IMR-90 (cell line): ENCODE data around the gene TPST1. TPM values are rescaled to one million over a fixed set of nuclear protein-coding genes. Genes with fewer than 3 reads are reported as not detected.

Experiments
- ATAC-seq: fragments of 200-7000 bp; cut with Tn5 transposase; 2 replicates; pipeline ENCODE4 v1.9.1; 2020; ENCODE audit warnings: low read depth, mild to moderate bottlenecking, moderate library complexity
- BruUV-seq: library from RNA; stranded (reverse); fragments of 400-500 nt; replicated peaks from 2 replicates; lab custom pipeline; 2021; lab: Mats Ljungman, UMichigan
- CTCF ChIA-PET: fragments of 300-600 bp; formaldehyde crosslinking; extraction: SDS; loops from one replicate; lab custom pipeline; 2021; ENCODE audit warnings: antibody characterized with exemption; lab: Yijun Ruan, JAX
- POLR2A ChIA-PET: fragments of 300-600 bp; sonication (Branson Sonifier 250); formaldehyde crosslinking; loops from one replicate; lab custom pipeline; 2022; ENCODE audit warnings: antibody characterized with exemption; ENCODE audit not compliant: unreplicated experiment; lab: Charles Lee
- DNase-seq: peaks from one replicate; pipeline ENCODE4 v3.0.0; 2013
- H2AFZ ChIP-seq: replicated peaks from 2 replicates; pipeline ENCODE3; 2013; ENCODE audit warnings: low read length, mild to moderate bottlenecking; ENCODE audit not compliant: poor library complexity
- H2AK5ac ChIP-seq: 2 replicates; pipeline ENCODE4 v1.6.1; 2013; ENCODE audit warnings: low read depth, low read length, inconsistent platforms
- H2AK9ac ChIP-seq: replicated peaks from 2 replicates; pipeline ENCODE3; 2013; ENCODE audit warnings: mild to moderate bottlenecking, low read depth, low read length, moderate library complexity; ENCODE audit not compliant: poor library complexity
- H2BK120ac ChIP-seq: 2 replicates; pipeline ENCODE4 v1.6.1; 2013; ENCODE audit warnings: low read depth, low read length, inconsistent platforms
- H2BK15ac ChIP-seq: 3 replicates; pipeline ENCODE4 v1.6.1; 2013; ENCODE audit warnings: low read depth, low read length, inconsistent platforms
- H2BK20ac ChIP-seq: 2 replicates; pipeline ENCODE4 v1.6.1; 2013; ENCODE audit warnings: low read depth, mild to moderate bottlenecking, inconsistent platforms, low read length, moderate library complexity
- H2BK5ac ChIP-seq: 2 replicates; pipeline ENCODE4 v1.6.1; 2013; ENCODE audit warnings: mild to moderate bottlenecking, low read depth, low read length, inconsistent platforms; ENCODE audit not compliant: poor library complexity, severe bottlenecking
- H3K14ac ChIP-seq: replicated peaks from 2 replicates; pipeline ENCODE4 v1.6.1; 2013; ENCODE audit warnings: low read depth, low read length, inconsistent platforms
- H3K18ac ChIP-seq: 2 replicates; pipeline ENCODE4 v1.6.1; 2013; ENCODE audit warnings: low read depth, low read length, control low read depth
- H3K23ac ChIP-seq: 2 replicates; pipeline ENCODE4 v1.6.1; 2013; ENCODE audit warnings: low read depth, low read length, inconsistent platforms
- H3K27ac ChIP-seq: 2 replicates; pipeline ENCODE4 v1.5.1; 2013; ENCODE audit warnings: mild to moderate bottlenecking, control low read depth, low read length; ENCODE audit not compliant: insufficient read depth
- H3K27me3 ChIP-seq: 2 replicates; pipeline ENCODE4 v1.6.1; 2013; ENCODE audit warnings: low read length; ENCODE audit not compliant: control insufficient read depth, insufficient read depth
- H3K36me3 ChIP-seq: 2 replicates; pipeline ENCODE4 v1.6.1; 2013; ENCODE audit warnings: low read length, mixed read lengths; ENCODE audit not compliant: control insufficient read depth, insufficient read depth
- H3K4ac ChIP-seq: 2 replicates; pipeline ENCODE4 v1.6.1; 2013; ENCODE audit warnings: low read depth, low read length, inconsistent platforms
- H3K4me1 ChIP-seq: 2 replicates; pipeline ENCODE4 v1.6.1; 2013; ENCODE audit warnings: low read length, mixed read lengths; ENCODE audit not compliant: control insufficient read depth, insufficient read depth
- H3K4me2 ChIP-seq: 2 replicates; pipeline ENCODE4 v1.6.1; 2013; ENCODE audit warnings: low read depth, mild to moderate bottlenecking, control low read depth, low read length, moderate library complexity
- H3K4me3 ChIP-seq: 2 replicates; pipeline ENCODE4 v1.5.1; 2013; ENCODE audit warnings: low read depth, mild to moderate bottlenecking, control low read depth, low read length, moderate library complexity; ENCODE audit not compliant: insufficient read depth
- H3K56ac ChIP-seq: 2 replicates; pipeline ENCODE4 v1.6.1; 2013; ENCODE audit warnings: low read length, inconsistent platforms; ENCODE audit not compliant: insufficient read depth; ENCODE audit errors: extremely low read depth
- H3K79me1 ChIP-seq, 2 experiments: 2 replicates each; pipeline ENCODE4 v1.6.1; 2013; ENCODE audit warnings: low read length in 2 of 2, inconsistent platforms in 1 of 2, low read depth in 1 of 2
- H3K9ac ChIP-seq: 2 replicates; pipeline ENCODE4 v1.6.1; 2013; ENCODE audit warnings: low read depth, low read length, control low read depth
- H3K9me1 ChIP-seq: 2 replicates; pipeline ENCODE4 v1.6.1; 2013; ENCODE audit warnings: low read length, inconsistent platforms; ENCODE audit not compliant: insufficient read depth
- H3K9me3 ChIP-seq: 2 replicates; pipeline ENCODE4 v1.6.1; 2013; ENCODE audit warnings: low read length; ENCODE audit not compliant: control insufficient read depth, insufficient read depth
- H4K20me1 ChIP-seq: 2 replicates; pipeline ENCODE4 v1.6.1; 2013; ENCODE audit warnings: low read length, inconsistent platforms; ENCODE audit not compliant: insufficient read depth
- H4K5ac ChIP-seq: 2 replicates; pipeline ENCODE4 v1.6.1; 2013; ENCODE audit warnings: mild to moderate bottlenecking, low read depth, low read length, control low read depth
- H4K8ac ChIP-seq, 2 experiments: 2 replicates each; pipeline ENCODE4 v1.6.1; 2013; ENCODE audit warnings: low read depth in 2 of 2, low read length in 2 of 2, control low read depth in 1 of 2, inconsistent platforms in 1 of 2
- H4K91ac ChIP-seq: 2 replicates; pipeline ENCODE4 v1.6.1; 2013; ENCODE audit warnings: low read depth, low read length, inconsistent platforms; ENCODE audit not compliant: insufficient read depth
- BHLHE40 ChIP-seq: fragments of 150-350 bp; IDR thresholded peaks from 2 replicates; pipeline ENCODE4 v1.6.1; 2016; ENCODE audit warnings: mild to moderate bottlenecking, low read depth, low read length
- CEBPB ChIP-seq: IDR thresholded peaks from 2 replicates; pipeline ENCODE4 v1.6.1; 2012; ENCODE audit warnings: low read depth, low read length, improper control_type of control experiment
- CHD1 ChIP-seq: IDR thresholded peaks from 2 replicates; pipeline ENCODE4 v1.6.1; 2012; ENCODE audit warnings: low read depth, low read length, improper control_type of control experiment
- CTCF ChIP-seq: conservative IDR thresholded peaks from 2 replicates; pipeline ENCODE4 v1.5.1; 2012; ENCODE audit warnings: mild to moderate bottlenecking, low read depth, low read length, improper control_type of control experiment
- ELK1 ChIP-seq: fragments of 150-350 bp; IDR thresholded peaks from 2 replicates; pipeline ENCODE4 v1.6.1; 2016; ENCODE audit warnings: low read depth, mild to moderate bottlenecking, low read length, moderate library complexity, borderline replicate concordance
- FOS ChIP-seq: fragments of 150-350 bp; IDR thresholded peaks from 2 replicates; pipeline ENCODE4 v1.6.1; 2016; ENCODE audit warnings: low read depth, low read length
- MAFK ChIP-seq: IDR thresholded peaks from 2 replicates; pipeline ENCODE4 v1.6.1; 2012; ENCODE audit warnings: low read depth, low read length, improper control_type of control experiment
- MAZ ChIP-seq: IDR thresholded peaks from 2 replicates; pipeline ENCODE4 v1.6.1; 2012; ENCODE audit warnings: low read depth, mild to moderate bottlenecking, low read length, improper control_type of control experiment, moderate library complexity, borderline replicate concordance
- MXI1 ChIP-seq: IDR thresholded peaks from 2 replicates; pipeline ENCODE4 v1.6.1; 2012; ENCODE audit warnings: low read depth, mild to moderate bottlenecking, low read length, moderate library complexity, borderline replicate concordance
- NFE2L2 ChIP-seq: fragments of 150-350 bp; IDR thresholded peaks from 2 replicates; pipeline ENCODE4 v1.6.1; 2016; ENCODE audit warnings: low read depth, mild to moderate bottlenecking, low read length
- POLR2A ChIP-seq: IDR thresholded peaks from 2 replicates; pipeline ENCODE4 v1.6.1; 2012; ENCODE audit warnings: mild to moderate bottlenecking, low read depth, low read length
- RAD21 ChIP-seq: IDR thresholded peaks from 2 replicates; pipeline ENCODE4 v1.6.1; 2012; ENCODE audit warnings: low read length, improper control_type of control experiment
- RFX5 ChIP-seq: IDR thresholded peaks from 2 replicates; pipeline ENCODE4 v1.8.0; 2012; ENCODE audit warnings: low read depth, mild to moderate bottlenecking, low read length, moderate library complexity
- SMC3 ChIP-seq: fragments of 150-350 bp; IDR thresholded peaks from 2 replicates; pipeline ENCODE4 v1.6.1; 2016; ENCODE audit warnings: low read depth, mild to moderate bottlenecking, antibody characterized with exemption, low read length, moderate library complexity
- WGBS, 2 experiments: methylation state at CpG; one replicate each; pipeline versions ENCODE4 v1.1.5 to v1.1.7; 2013; ENCODE audit warnings: missing lambda C conversion rate in 2 of 2; ENCODE audit not compliant: insufficient read length in 1 of 2; ENCODE audit errors: extremely low coverage in 2 of 2; 5-methylcytosine and 5-hydroxymethylcytosine counted together
- dilution Hi-C: fragments of 300-500 bp; cut with HindIII; formaldehyde crosslinking; loops from one replicate; pipeline ENCODE4 v1.14.3; 2018; ENCODE audit warnings: low sequenced_read_pairs; ENCODE audit not compliant: unreplicated experiment
- in situ Hi-C: fragments of 300-500 bp; cut with MboI; formaldehyde crosslinking; loops from 3 replicates; pipeline ENCODE4 v1.14.3; 2019; ENCODE audit warnings: low sequenced_read_pairs, inconsistent platforms, mixed read lengths
- intact Hi-C: fragments of 100-400 bp; cut with micrococcal nuclease; formaldehyde crosslinking; loops from 2 replicates; pipeline ENCODE4 v1.10.0; 2022
- polyA plus RNA-seq, 3 experiments: library from polyadenylated mRNA; depleted of rRNA; stranded (reverse); fragments of >200 nt; gene quantifications; 2 replicates each; pipeline ENCODE4 v1.2.3, GENCODE V29; 2012; ENCODE audit warnings: low replicate concordance in 1 of 3
- total RNA-seq: library from RNA; depleted of rRNA; stranded (reverse); fragments of >200 nt; gene quantifications from 2 replicates; pipeline ENCODE4 v1.2.3, GENCODE V29; 2012

Gene TPST1
- total and polyA plus RNA-seq, 2 of the 4 experiments (the other 2 are of a cell fraction) = 37.7 to 58.6 TPM

- Histone ChIP-seq H4K91ac (no peak overlapping the region), H3K27ac (no peak overlapping the region), H3K18ac (no peak overlapping the region), H3K9me3 (no peaks in the 10 kb centered on the region), H4K8ac (no peak overlapping the region), H3K23ac (no peak overlapping the region), H2BK15ac (no peak overlapping the region), H3K27me3 (no peaks in the 10 kb centered on the region), H3K9ac (no peak overlapping the region), H3K56ac (no peak overlapping the region), H2BK5ac (no peak overlapping the region), H3K14ac (no peak overlapping the region), H3K4me1 (peaks cover 4% of the 10 kb centered on the region; the same call in 1 of the 2 replicates), H2AFZ (no peak overlapping the region), H4K5ac (no peak overlapping the region), H2BK120ac (no peak overlapping the region), H3K9me1 (no peaks in the 10 kb centered on the region; the same call in 1 of the 2 replicates), H3K4ac (no peak overlapping the region), H2AK5ac (no peak overlapping the region; the same call in 1 of the 2 replicates), H3K4me3 (no peak overlapping the region), H3K36me3 (no peaks in the 10 kb centered on the region), H2BK20ac (no peak overlapping the region), H4K20me1 (no peaks in the 10 kb centered on the region), H2AK9ac (no peak overlapping the region), H3K79me1 (no peaks in the 10 kb centered on the region), H3K4me2 (no peak overlapping the region)
- no CpG with 5 or more reads among the region's 2 CpGs for WGBS, 2 experiments
- ATAC-seq (peak; percentile 40; the same call in 1 of the 2 replicates), DNase-seq (no peak)
- no peak for TF ChIP-seq CHD1
- no peak for TF ChIP-seq NFE2L2
- no peak for TF ChIP-seq FOS
- TF ChIP-seq CEBPB = no peak
- TF ChIP-seq CTCF = no peak
- no peak for TF ChIP-seq BHLHE40
- no peak for TF ChIP-seq SMC3
- no peak for TF ChIP-seq ELK1
- TF ChIP-seq MAZ = no peak
- no peak for TF ChIP-seq MAFK
- TF ChIP-seq RAD21 = no peak
- TF ChIP-seq POLR2A = no peak
- TF ChIP-seq RFX5 = no peak
- TF ChIP-seq MXI1 = no peak
- intact Hi-C loops = no loop called here
- POLR2A ChIA-PET = no interaction called here
- CTCF ChIA-PET = no interaction called here
- in situ Hi-C loops = no loop called here
- dilution Hi-C loops = no loop called here
- no TSS peak for BruUV-seq
These were observed 28.2 kb upstream of the TPST1 start for GRCh38 chr7:66176914-66177313.
